DMS53 (cell line): ENCODE measurements around the gene TF.
"Not testable (repeated sequence)": the region's sequence is repeated elsewhere in the genome, so short reads cannot be mapped to it uniquely, and the experiment has no call there.

Experiments used
- DNase-seq: peaks from one replicate; lab custom pipeline; 2025; lab: John Stamatoyannopoulos, UW

The TF gene

GRCh38 chr3:133765256-133765655 is 19.1 kb downstream of the TF start:
- DNase-seq: no peak

GRCh38 chr3:133767607-133768006 is 21.4 kb downstream of the TF start:
- no peak for DNase-seq

- DNase-seq: no peak
Observed at GRCh38 chr3:133769536-133769935, 23.3 kb downstream of the TF start.

- DNase-seq: no peak
Observed at GRCh38 chr3:133773732-133774131, 27.5 kb downstream of the TF start.

GRCh38 chr3:133775309-133775708 is 29.1 kb downstream of the TF start:
- no peak for DNase-seq

- no peak for DNase-seq
Observed at GRCh38 chr3:133775835-133776234, 29.6 kb downstream of the TF start.

- DNase-seq: peak; percentile 2
Observed at GRCh38 chr3:133776794-133777438, 30.7 kb downstream of the TF start.

GRCh38 chr3:133777807-133778568 is 31.8 kb downstream of the TF start:
- DNase-seq: no peak

- no peak for DNase-seq
Observed at GRCh38 chr3:133779626-133780203, 33.5 kb downstream of the TF start.

GRCh38 chr3:133780756-133781155 is 34.6 kb downstream of the TF start:
- not testable (repeated sequence) for DNase-seq

- no peak for DNase-seq
Observed at GRCh38 chr3:133781570-133781969, 35.4 kb downstream of the TF start.

GRCh38 chr3:133782454-133782853 is 36.3 kb downstream of the TF start:
- no peak for DNase-seq

GRCh38 chr3:133783762-133784161 is 37.6 kb downstream of the TF start:
- DNase-seq: no peak

- DNase-seq: no peak
Observed at GRCh38 chr3:133788024-133788423, 41.8 kb downstream of the TF start.

- DNase-seq: peak; percentile 54
Observed at GRCh38 chr3:133792171-133792763, 46.1 kb downstream of the TF start.

- DNase-seq: no peak
Observed at GRCh38 chr3:133797396-133798105, 51.4 kb downstream of the TF start.

- peak; percentile 78 for DNase-seq
Observed at GRCh38 chr3:133799794-133800585, 53.8 kb downstream of the TF start.

- DNase-seq: no peak
Observed at GRCh38 chr3:133803469-133803868, 57.3 kb downstream of the TF start.

GRCh38 chr3:133804896-133805295 is 58.7 kb downstream of the TF start:
- peak; percentile 45 for DNase-seq

GRCh38 chr3:133805384-133805701 is 59.1 kb downstream of the TF start:
- no peak for DNase-seq

GRCh38 chr3:133805702-133806475 is 59.7 kb downstream of the TF start, which contains the start of gene SRPRB:
Gene SRPRB (plus strand): TSS chr3:133805815. CDS start chr3:133805849, 34 bp downstream.
- peak; percentile 94 for DNase-seq
